KMS-11 (cell line): ENCODE results near the gene CENPF.
"Not testable (repeated sequence)": the region's sequence is repeated elsewhere in the genome, so short reads cannot be mapped to it uniquely, and the experiment has no call there.

ENCODE experiments used
- H2AFZ ChIP-seq: fragments of 200-600 bp; sonication (generic); 2 replicates; pipeline ENCODE4 v1.6.1; 2016; ENCODE audit warnings: antibody characterized with exemption, mixed run types, low read depth
- H3K27ac ChIP-seq: fragments of 200-600 bp; sonication (generic); 2 replicates; pipeline ENCODE4 v1.6.1; 2016; ENCODE audit warnings: mild to moderate bottlenecking, mixed run types
- H3K27me3 ChIP-seq: fragments of 200-600 bp; sonication (generic); 2 replicates; pipeline ENCODE4 v1.6.1; 2017; ENCODE audit warnings: mild to moderate bottlenecking, low read depth, mixed run types, moderate library complexity; ENCODE audit not compliant: insufficient read depth
- H3K36me3 ChIP-seq: fragments of 200-600 bp; sonication (generic); 2 replicates; pipeline ENCODE4 v1.6.1; 2017; ENCODE audit warnings: mild to moderate bottlenecking, mixed run types; ENCODE audit not compliant: insufficient read depth
- H3K4me1 ChIP-seq: fragments of 200-600 bp; sonication (generic); 2 replicates; pipeline ENCODE4 v1.6.1; 2016; ENCODE audit warnings: mild to moderate bottlenecking, low read depth, mixed run types; ENCODE audit not compliant: poor library complexity, severe bottlenecking
- H3K4me2 ChIP-seq: fragments of 200-600 bp; sonication (generic); 2 replicates; pipeline ENCODE4 v1.7.0; 2016; ENCODE audit warnings: mild to moderate bottlenecking, mixed run types
- H3K4me3 ChIP-seq: fragments of 200-600 bp; sonication (generic); IDR thresholded peaks from 2 replicates; pipeline ENCODE4 v1.6.1; 2017; ENCODE audit warnings: low read depth, low read length, mixed read lengths; ENCODE audit not compliant: insufficient read depth
- H3K79me2 ChIP-seq: fragments of 200-600 bp; sonication (generic); 2 replicates; pipeline ENCODE4 v1.6.1; 2016; ENCODE audit warnings: low read depth, mixed run types; ENCODE audit not compliant: insufficient read depth
- H3K9ac ChIP-seq: fragments of 200-600 bp; sonication (generic); 2 replicates; pipeline ENCODE4 v1.6.1; 2016; ENCODE audit warnings: mild to moderate bottlenecking, mixed run types
- H4K20me1 ChIP-seq: fragments of 200-600 bp; sonication (generic); 2 replicates; pipeline ENCODE4 v1.6.1; 2016; ENCODE audit warnings: mild to moderate bottlenecking, mixed run types; ENCODE audit not compliant: insufficient read depth
- TF ChIP-seq, protein P1 (sequence below): fragments of 200-600 bp; sonication (generic); conservative IDR thresholded peaks from 2 replicates; pipeline ENCODE4 v1.6.1; 2017; ENCODE audit warnings: low read depth, mild to moderate bottlenecking, antibody characterized with exemption, low read length, moderate library complexity, mixed read lengths

Gene CENPF

DNA sequence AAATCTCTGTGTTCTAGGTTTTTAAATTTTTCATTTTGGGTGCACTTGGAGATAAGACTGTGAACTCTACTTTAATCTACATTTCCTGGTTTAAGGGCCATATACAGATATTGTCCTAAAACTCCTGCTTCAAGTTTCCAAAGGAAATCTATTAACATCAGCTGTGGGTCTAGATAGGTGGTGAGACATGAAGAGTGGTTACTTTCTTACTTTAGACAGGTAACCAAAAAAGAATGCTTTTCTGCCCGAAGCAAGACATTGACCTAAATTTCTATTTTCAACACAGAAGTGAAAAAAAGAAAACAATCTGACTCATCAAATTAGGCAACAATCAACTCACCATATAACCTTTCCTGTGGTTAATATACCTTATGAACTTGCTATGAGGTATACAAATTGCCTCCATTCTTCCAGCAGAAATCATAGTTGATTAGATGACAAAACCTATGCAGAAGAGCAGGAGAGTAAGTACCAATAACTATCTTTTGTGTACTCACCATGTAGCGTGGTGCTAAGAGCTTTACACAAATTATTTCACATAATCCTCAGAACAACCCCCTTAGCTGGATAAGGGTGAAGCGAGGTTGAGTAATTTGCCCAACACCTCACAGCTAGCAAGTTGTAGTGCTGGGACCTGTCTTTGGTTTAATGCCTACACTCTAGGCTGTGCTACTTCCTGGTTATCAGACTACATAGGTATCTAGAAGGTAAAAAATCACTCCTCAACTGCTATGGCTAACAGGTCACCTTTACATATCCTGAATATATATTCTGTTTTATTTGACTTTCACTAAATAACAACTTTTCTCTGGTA lies 28.2 kb upstream of the CENPF start:
- peaks cover 7% of the 10 kb centered on the region for H3K4me1 ChIP-seq
- H3K36me3 ChIP-seq: no peaks in the 10 kb centered on the region
- H4K20me1 ChIP-seq: no peaks in the 10 kb centered on the region
- no peak overlapping the region for H3K4me3 ChIP-seq
- H2AFZ ChIP-seq: no peak overlapping the region
- no peak overlapping the region for H3K27ac ChIP-seq
- H3K79me2 ChIP-seq: no peaks in the 10 kb centered on the region
- no peak overlapping the region for H3K9ac ChIP-seq
- TF ChIP-seq, protein P1, sequence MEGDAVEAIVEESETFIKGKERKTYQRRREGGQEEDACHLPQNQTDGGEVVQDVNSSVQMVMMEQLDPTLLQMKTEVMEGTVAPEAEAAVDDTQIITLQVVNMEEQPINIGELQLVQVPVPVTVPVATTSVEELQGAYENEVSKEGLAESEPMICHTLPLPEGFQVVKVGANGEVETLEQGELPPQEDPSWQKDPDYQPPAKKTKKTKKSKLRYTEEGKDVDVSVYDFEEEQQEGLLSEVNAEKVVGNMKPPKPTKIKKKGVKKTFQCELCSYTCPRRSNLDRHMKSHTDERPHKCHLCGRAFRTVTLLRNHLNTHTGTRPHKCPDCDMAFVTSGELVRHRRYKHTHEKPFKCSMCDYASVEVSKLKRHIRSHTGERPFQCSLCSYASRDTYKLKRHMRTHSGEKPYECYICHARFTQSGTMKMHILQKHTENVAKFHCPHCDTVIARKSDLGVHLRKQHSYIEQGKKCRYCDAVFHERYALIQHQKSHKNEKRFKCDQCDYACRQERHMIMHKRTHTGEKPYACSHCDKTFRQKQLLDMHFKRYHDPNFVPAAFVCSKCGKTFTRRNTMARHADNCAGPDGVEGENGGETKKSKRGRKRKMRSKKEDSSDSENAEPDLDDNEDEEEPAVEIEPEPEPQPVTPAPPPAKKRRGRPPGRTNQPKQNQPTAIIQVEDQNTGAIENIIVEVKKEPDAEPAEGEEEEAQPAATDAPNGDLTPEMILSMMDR: no peak
- H3K27me3 ChIP-seq: no peaks in the 10 kb centered on the region
- peak overlapping the region; percentile 2; the same call in 1 of the 2 replicates for H3K4me2 ChIP-seq

DNA sequence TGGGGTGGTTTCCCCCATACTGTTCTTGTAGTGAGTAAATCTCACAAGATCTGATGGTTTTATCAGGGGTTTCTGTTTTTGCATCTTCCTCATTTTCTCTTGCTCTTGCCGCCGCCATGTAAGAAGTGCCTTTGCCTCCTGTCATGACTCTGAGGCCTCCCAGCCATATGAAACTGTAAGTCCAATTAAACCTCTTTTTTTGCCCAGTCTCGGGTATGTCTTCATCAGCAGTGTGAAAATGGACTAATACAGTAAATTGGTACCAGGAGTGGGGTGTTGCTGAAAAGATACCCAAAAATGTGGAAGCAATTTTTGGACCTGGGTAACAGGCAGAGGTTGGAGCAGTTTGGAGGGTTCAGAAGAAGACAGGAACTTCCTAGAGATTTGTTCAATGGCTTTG lies 26.9 kb upstream of the CENPF start:
- not testable (repeated sequence) for H3K27me3 ChIP-seq, H3K27ac ChIP-seq, H3K36me3 ChIP-seq, H3K4me2 ChIP-seq, H4K20me1 ChIP-seq, H2AFZ ChIP-seq, H3K4me3 ChIP-seq, H3K79me2 ChIP-seq, H3K4me1 ChIP-seq, H3K9ac ChIP-seq

DNA sequence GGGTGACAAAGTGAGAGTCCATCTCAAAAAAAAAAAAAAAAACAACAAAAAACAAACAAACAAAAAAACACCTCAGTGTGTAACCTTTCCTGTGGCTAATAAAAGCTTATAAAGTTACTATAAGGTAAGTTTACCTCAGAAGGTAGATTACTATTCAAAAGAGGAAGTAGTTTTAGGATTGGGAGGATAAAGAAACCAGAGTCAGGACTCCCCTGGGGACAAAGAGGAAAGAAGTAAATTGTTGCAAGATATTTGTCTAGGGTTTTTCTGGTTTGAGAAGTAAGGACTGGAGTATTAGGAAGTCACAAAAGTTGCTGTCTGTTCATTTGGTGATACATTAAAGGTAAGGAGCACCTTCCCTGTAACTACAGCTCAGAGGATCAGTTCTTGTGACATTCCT lies 23.8 kb upstream of the CENPF start:
- Histone ChIP-seq H3K9ac (no peak overlapping the region), H3K27ac (no peak overlapping the region), H3K4me2 (no peak overlapping the region), H3K27me3 (no peaks in the 10 kb centered on the region), H4K20me1 (no peaks in the 10 kb centered on the region), H3K4me1 (peaks cover 7% of the 10 kb centered on the region), H3K4me3 (no peak overlapping the region), H2AFZ (no peak overlapping the region), H3K36me3 (no peaks in the 10 kb centered on the region), H3K79me2 (no peaks in the 10 kb centered on the region)
- TF ChIP-seq, protein P1: no peak

DNA sequence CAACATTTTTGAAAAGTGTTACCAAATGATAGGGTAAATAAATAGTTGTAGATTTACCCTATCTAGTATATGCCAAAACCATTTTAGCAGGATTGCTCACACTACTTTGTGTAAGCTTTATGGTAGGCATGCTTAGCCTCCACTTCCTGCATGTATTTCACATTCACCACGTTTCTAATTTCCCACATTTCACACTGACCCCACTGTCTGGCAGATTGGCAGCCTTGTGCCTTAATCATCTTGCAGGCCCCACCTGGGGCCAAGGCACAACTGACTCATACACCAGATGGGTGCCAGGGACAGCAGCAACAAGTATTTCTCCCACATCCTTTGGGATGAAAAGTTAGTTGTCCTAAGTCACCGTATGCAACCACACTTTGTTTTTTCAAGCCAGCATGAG lies 21.2 kb upstream of the CENPF start:
- Histone ChIP-seq H3K27ac (no peak overlapping the region), H3K4me3 (no peak overlapping the region), H2AFZ (no peak overlapping the region), H3K27me3 (no peaks in the 10 kb centered on the region), H3K4me1 (no peaks in the 10 kb centered on the region), H3K36me3 (no peaks in the 10 kb centered on the region), H4K20me1 (no peaks in the 10 kb centered on the region), H3K9ac (no peak overlapping the region), H3K79me2 (no peaks in the 10 kb centered on the region), H3K4me2 (no peak overlapping the region)
- TF ChIP-seq, protein P1: no peak

DNA sequence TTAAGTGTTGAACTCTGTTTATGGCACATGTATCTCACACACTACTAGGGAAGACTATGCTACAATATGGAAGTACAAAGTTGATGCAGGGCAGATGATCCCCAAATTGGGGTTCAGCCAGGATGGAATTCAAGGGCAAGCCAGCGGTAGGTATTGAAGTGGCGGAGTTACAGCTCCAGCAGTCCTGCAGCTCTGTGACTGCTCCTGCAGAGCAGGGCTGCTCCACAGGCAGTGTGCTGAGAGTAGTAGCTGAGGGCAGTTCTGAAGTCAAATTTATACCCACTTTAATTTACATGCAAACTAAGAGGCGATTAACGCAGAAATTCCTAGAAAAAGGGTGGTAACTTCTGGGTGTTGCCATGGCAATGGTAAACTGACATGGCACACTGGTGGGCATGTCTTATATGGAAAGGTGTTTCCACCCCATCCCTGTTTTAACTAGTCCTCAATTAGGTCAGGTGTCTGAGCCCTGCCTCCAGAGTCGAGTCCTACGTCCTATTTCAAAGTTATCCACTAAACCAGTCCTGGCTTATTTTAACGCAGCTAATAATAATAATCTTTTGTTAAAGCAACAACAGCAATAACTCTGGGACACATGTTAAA lies 20.6 kb upstream of the CENPF start:
- no peaks in the 10 kb centered on the region for H3K4me1 ChIP-seq
- H3K9ac ChIP-seq: no peak overlapping the region
- H3K27ac ChIP-seq: no peak overlapping the region
- H3K27me3 ChIP-seq: no peaks in the 10 kb centered on the region
- H2AFZ ChIP-seq: no peak overlapping the region
- H3K4me2 ChIP-seq: no peak overlapping the region
- H3K79me2 ChIP-seq: no peaks in the 10 kb centered on the region
- TF ChIP-seq, protein P1: no peak
- no peak overlapping the region for H3K4me3 ChIP-seq
- no peaks in the 10 kb centered on the region for H4K20me1 ChIP-seq
- H3K36me3 ChIP-seq: no peaks in the 10 kb centered on the region
